ENCODE results near the gene SLC6A7.

GRCh38 chr5:150217873-150218692, 28.2 kb downstream of the SLC6A7 start:
- no peak for TF ChIP-seq POLR2A (IDR thresholded peaks at IDR 0.05; ENCODE audit: low read depth, low read length)
- no peak for TF ChIP-seq TAF1 (IDR thresholded peaks at IDR 0.05; ENCODE audit: low read depth, low read length)
- no peak for TF ChIP-seq POLR2AphosphoS5 (IDR thresholded peaks at IDR 0.05; ENCODE audit: low read depth, low read length)
